Measurements from ENCODE around the gene MAPK8IP1. TPM values are rescaled to one million over a fixed set of nuclear protein-coding genes. Genes with fewer than 3 reads are reported as not detected.

The MAPK8IP1 gene
- total RNA-seq, 4 donors from 2014 or later = 9.5 to 25.1 (median 17.4) TPM

GRCh38 chr11:45855308-45855707 lies 30.1 kb upstream of the MAPK8IP1 start:
- peaks cover 91 to 100% of the 10 kb centered on the region in 2 donors for H3K4me1 ChIP-seq
- 53 to 76% methylated on average over 4 to 5 of the region's 5 CpGs for WGBS, 2 donors
- intact Hi-C loops (cut with DNase I) = no loop called here

GRCh38 chr11:45856044-45856468 lies 29.4 kb upstream of the MAPK8IP1 start:
- Histone ChIP-seq H3K27me3 (no peaks in the 10 kb centered on the region), H3K4me1 (peaks cover 92 to 97% of the 10 kb centered on the region in 2 donors), H3K9me3 (no peaks in the 10 kb centered on the region), H3K36me3 (peaks cover 7 to 9% of the 10 kb centered on the region in 2 donors), H3K27ac (peak overlapping the region; percentile 49 to 89 (median 87)), H3K4me3 (replicated peaks in 1 of 3) (no peak overlapping the region)
- TF ChIP-seq CTCF (IDR thresholded peaks at IDR 0.05) (no peak), POLR2A (IDR thresholded peaks at IDR 0.05) (no peak)
- DNase-seq = no peak
- WGBS, 2 donors = 69 to 84% methylated on average over 5 to 6 of the region's 6 CpGs
- intact Hi-C loops (cut with DNase I) = no loop called here

More at GRCh38 chr11:45855308-45855707, 30.1 kb upstream of the MAPK8IP1 start:
- peaks cover 3 to 4% of the 10 kb centered on the region in 2 donors for H3K36me3 ChIP-seq
- H3K27me3 ChIP-seq = no peaks in the 10 kb centered on the region
- no peak overlapping the region for H3K4me3 ChIP-seq (replicated peaks in 1 of 3)
- DNase-seq = no peak
- no peaks in the 10 kb centered on the region for H3K9me3 ChIP-seq
- TF ChIP-seq CTCF (IDR thresholded peaks at IDR 0.05) (no peak), POLR2A (IDR thresholded peaks at IDR 0.05) (no peak)
- H3K27ac ChIP-seq = peak overlapping the region; percentile 49 to 89 (median 87)

GRCh38 chr11:45857961-45858474 lies 27.4 kb upstream of the MAPK8IP1 start:
- no peaks in the 10 kb centered on the region for H3K27me3 ChIP-seq
- H3K4me1 ChIP-seq = peaks cover 74 to 78% of the 10 kb centered on the region in 2 donors
- peaks cover 26 to 28% of the 10 kb centered on the region in 2 donors for H3K36me3 ChIP-seq
- peak overlapping the region; percentile 87 to 96 (median 89) for H3K27ac ChIP-seq
- no peak overlapping the region for H3K4me3 ChIP-seq (replicated peaks in 1 of 3)
- TF ChIP-seq POLR2A (IDR thresholded peaks at IDR 0.05) (peak in 1 of 2 donors; percentile 51), CTCF (IDR thresholded peaks at IDR 0.05) (no peak)
- intact Hi-C loops (cut with DNase I) = no loop called here
- WGBS, 2 donors = 0% methylated on average over 2 of the region's 2 CpGs
- DNase-seq = peak; percentile 89 to 91
- H3K9me3 ChIP-seq = no peaks in the 10 kb centered on the region

GRCh38 chr11:45858751-45859398 lies 26.6 kb upstream of the MAPK8IP1 start:
- H3K27me3 ChIP-seq = no peaks in the 10 kb centered on the region
- no peak overlapping the region for H3K4me3 ChIP-seq (replicated peaks in 1 of 3)
- H3K4me1 ChIP-seq = peaks cover 65 to 69% of the 10 kb centered on the region in 2 donors
- no peaks in the 10 kb centered on the region for H3K9me3 ChIP-seq
- peaks cover 34 to 35% of the 10 kb centered on the region in 2 donors for H3K36me3 ChIP-seq
- TF ChIP-seq POLR2A (IDR thresholded peaks at IDR 0.05) = no peak
- no peak for TF ChIP-seq CTCF (IDR thresholded peaks at IDR 0.05)
- WGBS, 2 donors = 64 to 65% methylated on average over 5 of the region's 5 CpGs
- no peak for DNase-seq
- intact Hi-C loops (cut with DNase I) = no loop called here
- H3K27ac ChIP-seq = peak overlapping the region; percentile 87 to 96 (median 89)

GRCh38 chr11:45859661-45860140 lies 25.8 kb upstream of the MAPK8IP1 start:
- Histone ChIP-seq H3K27ac (peak overlapping the region; percentile 87 to 96 (median 89)), H3K4me3 (replicated peaks in 1 of 3) (no peak overlapping the region), H3K9me3 (no peaks in the 10 kb centered on the region), H3K36me3 (peaks cover 39 to 40% of the 10 kb centered on the region in 2 donors), H3K4me1 (peaks cover 58 to 61% of the 10 kb centered on the region in 2 donors), H3K27me3 (no peaks in the 10 kb centered on the region)
- TF ChIP-seq POLR2A (IDR thresholded peaks at IDR 0.05) (peak in 1 of 2 donors; percentile 68), CTCF (IDR thresholded peaks at IDR 0.05) (no peak)
- 7 to 19% methylated on average over 6 to 12 of the region's 12 CpGs for WGBS, 2 donors
- DNase-seq = peak; percentile 97
- intact Hi-C loops (cut with DNase I) = no loop called here

All from thyroid gland (tissue), 4 donors.